ENCODE data around the gene NUDC.
"Not testable (repeated sequence)": the region's sequence is repeated elsewhere in the genome, so short reads cannot be mapped to it uniquely, and the experiment has no call there.

Gene NUDC

DNA sequence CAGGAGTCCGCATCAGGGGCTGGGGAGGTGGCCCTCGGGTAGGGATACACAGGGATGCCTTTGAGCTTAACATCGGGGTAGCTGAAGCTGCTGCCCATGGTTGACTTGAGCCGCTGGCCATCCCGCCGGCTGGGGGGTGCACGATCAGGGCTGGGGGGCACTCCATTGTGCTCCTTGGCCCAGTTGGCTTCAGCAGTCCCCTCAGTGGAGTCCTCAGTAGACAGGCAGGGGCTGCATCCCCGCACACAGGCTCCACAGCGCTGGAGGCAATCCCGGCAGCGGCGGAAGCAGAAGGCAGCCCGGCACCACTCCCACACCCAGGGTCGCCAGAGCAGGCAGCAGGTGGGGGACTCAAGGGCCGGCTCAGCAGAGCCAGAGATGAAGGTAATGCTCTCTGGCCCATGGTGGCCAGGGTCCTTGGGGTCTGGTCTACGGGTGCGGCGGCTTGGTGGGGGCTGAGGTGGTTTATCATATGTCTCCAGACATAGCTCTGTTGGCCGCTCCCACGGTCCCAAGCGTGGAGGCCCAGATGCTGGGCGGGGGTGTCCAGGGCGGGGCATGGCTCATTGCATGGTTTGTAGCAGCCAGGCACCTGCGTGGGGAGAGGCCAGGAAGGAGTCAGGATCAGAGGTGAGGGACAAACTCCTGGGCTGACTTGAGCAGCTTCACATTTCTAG lies 30.4 kb downstream of the NUDC start:
- no peak for DNase-seq

DNA sequence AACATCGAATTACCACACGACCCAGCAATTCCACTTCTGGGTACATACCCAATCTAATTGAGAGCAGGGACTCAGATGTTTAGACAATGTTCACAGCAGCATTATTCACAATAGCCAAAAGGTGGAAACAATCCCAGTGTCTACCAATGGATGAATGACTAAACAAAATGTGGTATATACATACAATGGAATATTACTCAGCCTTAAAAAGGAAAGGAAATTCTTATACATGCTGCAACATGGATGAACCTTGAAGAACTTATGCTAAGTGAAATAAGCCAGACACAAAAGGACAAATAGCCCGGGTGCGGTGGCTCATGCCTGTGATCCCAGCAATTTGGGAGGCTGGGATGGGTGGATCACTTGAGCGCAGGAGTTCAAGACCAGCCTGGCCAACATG lies 31.8 kb downstream of the NUDC start:
- DNase-seq, result no peak

DNA sequence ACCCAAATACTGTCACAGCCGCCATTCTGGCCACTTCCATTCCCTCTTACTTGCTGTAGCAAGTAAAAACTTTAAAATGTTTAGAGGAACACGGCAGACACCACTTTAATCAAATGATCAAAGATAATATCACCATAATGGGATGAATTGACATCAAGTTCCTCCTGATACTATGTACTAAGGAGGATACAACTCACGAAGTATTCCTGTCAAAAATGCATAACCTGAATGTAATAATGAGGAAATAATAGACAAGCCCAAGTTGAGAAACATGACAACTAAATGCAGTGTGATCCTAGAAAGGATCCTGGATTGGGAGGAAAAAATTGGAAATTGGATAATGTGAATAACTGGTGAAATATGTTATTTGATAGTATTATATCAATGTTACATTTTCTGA lies 34.8 kb downstream of the NUDC start:
- no peak for DNase-seq

DNA sequence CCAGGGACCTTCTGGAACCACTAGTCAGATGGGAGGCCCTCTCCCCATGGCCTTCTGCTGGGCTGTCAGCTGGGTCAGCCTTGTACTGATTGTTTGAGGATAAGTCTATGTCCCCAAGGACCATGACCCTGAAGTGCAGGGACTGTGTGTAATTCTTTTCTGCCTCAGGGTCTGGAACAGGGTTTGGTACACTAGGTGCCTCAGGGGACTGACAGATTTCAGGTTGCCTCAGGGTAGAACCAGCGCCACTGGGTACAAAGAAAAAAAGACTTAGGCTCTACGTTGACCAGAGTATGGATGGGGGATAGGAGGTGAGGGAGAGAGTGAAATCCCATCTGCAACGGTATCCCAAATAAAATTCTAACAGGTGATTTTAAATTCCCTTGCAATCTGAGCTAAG lies 35.8 kb downstream of the NUDC start:
- no peak for DNase-seq

DNA sequence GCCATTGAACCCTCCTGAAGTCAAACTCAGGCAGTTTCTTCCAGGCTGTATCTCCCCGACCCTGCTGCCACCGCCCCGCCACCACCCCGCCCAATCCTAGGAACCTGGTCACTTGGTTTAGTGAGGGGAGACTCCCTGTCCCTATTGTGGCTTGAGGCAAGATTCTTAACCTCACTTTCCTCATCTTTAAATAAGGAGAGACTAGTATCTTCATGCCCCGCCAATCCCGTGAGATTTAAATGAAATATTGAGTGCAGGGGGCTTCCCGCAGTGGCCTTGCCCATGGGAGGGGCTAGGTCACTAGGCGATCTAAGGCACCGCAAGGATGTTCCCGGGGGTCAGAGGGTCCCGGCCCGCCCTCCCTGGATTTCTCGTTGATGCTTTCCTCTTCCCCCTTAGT lies 37.7 kb downstream of the NUDC start:
- DNase-seq, result no peak

DNA sequence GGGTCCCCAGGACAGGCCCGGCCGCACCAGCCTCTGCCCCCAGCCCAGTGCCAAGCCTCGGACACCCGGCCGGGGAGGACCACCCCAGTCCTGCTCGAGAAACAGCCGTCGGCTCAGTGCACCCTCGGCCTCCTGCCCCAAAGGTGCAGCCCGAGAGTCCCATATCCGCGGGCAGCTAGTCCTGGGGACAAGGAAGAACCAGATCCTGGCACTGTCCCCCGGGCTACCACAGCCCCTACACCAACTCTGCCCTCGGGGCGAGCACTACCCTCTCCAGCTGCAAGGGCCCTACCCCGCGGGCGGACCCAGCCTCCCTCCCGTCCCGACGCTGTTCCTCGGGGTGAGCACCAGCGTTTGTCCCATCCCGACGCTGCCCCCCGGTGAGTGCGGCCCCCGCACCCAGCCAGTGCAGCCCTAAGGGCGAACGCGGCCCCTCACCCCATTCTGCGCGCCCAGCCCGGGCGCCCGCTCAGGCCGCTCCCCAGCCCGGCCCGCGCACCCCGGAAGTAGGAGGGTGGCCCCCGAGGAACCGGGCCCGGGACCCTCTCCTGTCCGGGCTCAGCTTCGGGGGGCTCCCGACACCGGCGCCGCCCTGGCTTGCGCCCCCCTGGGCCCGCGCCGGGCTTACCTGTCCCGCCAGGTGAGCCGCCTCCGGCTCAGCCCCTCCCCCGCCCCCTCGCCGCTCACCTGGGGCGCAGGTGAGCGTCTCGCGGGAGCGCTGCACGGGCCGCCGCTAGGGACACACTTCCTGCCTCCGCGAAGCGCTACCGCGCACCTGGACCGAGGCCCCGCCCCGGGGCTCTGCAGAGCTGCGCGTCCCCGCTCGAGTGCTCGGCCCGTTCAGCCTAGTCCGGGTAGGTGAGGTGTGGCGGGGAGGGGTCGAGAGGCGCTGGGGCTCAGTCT lies 38.4 kb downstream of the NUDC start, which contains the start of gene KDF1:
Gene KDF1, minus strand, starts transcription at position 747 of the 903 bp plus-strand sequence. CDS start 8,088 bp downstream, outside the sequence.
- peak in 1 of 14 donors; percentile 26 for DNase-seq

DNA sequence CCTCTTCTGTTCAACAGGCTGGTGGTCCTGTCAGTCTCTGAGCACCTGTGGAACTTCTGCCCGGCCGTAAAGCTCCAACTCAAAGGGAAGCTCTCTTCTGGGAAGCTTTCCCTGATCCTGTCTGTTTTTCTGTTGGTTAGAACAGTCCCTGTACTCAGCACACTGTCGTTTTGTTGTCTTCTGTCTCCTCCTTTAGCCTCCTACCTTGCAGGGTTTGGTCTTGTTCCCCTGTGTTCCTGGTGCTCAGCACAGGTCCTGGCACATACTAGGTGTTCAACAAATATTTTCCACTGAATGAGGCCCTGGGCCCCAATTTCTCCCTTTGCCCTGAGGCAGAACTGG lies 39.1 kb downstream of the NUDC start:
- no peak for DNase-seq

DNA sequence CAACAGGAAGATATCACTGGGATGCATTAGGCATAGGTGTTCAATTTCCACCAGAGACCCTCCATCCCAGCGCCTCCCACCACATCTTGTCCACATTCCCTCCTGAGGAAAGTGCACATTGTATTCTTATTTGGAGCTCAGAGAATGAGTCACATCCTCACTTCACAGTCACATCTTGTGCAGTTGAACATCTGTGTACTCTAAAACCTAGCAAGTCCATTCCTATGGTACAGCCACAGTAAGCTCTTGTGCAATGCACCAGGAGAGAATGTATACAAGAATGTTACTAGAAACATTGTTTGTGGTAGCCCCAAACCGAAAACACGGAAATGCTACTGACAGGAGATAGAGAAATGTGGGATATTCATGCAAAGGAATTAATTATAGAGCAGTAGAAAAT lies 40.3 kb downstream of the NUDC start:
- DNase-seq, result no peak

DNA sequence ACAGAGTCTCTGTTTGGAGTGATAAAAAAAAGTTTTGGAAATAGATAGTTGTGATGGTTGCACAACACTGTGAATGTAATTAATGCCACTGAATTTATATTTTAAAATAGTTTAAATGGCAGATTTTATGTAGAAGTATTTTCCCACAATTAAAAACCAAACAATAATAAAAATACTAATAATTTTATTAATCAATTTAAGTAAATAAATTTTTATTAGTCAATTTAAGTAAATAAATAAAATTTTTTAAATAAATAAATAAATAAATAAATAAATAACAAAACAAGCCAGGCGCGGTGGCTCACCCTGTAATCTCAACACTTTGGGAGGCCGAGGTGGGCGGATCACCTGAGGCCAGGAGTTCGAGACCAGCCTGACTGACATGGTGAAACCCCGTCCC lies 43.7 kb downstream of the NUDC start:
- no peak for DNase-seq

DNA sequence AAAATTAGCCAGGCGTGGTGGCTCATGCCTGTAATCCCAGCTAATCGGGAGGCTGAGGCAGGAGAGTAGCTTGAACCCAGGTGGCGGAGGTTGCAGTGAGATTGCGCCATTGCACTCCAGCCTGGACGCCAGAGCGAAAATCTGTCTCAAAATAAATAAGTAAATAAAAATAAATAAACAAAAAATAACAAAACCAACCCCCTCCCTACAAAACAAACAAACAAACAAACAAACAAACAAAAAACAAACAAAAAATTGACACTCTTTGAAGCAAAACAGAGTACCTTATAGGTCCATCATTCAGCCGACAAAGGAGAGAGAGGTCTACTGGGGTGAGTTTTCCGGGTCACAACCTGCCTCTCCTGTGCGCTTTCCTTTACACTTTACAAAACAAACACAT lies 44.1 kb downstream of the NUDC start:
- DNase-seq, result no peak

DNA sequence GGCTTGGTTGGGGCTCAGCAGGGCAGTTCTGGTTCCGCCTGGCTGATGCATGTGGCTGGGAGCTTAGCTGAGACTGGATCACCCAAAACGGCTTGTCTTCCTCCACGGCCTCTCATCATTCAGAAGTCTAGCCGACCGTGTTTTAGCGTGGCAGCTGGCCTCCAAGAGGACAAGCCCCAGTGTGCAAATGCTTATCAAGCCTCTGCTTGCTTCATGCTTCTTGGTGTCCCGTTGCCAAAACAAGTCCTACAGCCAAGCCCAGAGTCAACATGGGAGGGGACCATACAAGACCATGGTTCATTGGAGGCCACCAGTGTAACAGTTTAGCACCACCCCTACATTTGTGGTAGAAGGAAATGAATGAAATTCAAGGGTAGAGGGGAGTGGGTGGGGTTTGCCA lies 49.3 kb downstream of the NUDC start:
- DNase-seq, result no peak

DNA sequence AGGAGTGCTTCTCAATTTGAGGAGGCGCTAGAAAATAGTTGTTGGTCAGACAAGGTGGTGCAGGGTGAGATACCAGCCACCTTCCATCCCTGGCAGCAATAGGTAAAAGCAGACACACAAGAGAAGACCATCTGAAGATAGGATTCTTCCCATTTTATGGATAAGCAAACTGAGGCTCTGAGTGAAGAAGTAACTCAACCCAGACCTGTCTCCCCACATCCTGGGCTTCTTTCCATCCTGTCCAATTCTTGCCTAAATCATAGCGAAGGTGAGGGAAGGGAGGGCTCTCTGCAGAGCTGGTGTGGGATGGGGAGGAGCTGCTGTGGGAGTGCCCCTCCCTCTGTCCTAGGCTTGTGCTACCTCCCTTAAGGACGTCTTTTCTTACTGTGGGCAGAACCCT lies 50.0 kb downstream of the NUDC start:
- no peak for DNase-seq

DNA sequence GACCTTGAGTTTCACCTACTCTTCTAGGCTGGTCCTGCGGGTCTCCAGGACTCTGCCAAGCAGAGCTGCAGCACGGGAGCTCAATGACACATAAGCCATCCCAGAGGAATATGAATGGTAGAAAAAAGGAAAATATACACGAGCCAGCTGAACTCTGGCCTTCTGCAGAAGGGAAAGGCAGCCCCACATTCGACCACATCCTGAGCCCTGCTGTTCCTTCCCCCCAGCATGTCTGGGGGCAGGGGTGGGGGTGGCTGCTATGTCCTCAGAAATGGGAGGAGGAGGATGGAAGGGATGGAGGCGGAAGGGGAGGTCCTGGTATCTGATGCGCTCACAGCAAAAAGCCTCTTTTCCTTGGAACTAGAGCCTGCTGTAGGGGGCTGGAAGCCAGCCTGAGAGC lies 50.8 kb downstream of the NUDC start:
- no peak for DNase-seq

DNA sequence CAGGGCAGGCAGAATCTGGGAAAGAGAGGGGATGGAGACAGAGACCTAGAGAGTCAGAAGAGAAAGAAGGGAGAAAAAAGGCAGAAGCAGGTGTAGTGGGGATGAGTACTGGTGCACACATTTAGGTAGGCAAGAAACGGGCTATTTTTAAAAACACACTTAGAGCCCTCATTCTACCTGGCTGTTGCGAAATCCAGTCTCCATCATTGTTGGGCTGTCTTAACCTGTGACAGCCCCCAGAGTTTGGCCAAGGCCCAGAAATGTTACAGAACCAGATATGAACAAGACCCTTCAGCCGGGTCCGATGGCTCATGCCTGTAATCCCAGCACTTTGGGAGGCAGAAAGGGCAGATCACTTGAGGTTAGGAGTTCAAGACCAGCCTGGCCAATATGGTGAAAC lies 51.3 kb downstream of the NUDC start:
- DNase-seq, result no peak

DNA sequence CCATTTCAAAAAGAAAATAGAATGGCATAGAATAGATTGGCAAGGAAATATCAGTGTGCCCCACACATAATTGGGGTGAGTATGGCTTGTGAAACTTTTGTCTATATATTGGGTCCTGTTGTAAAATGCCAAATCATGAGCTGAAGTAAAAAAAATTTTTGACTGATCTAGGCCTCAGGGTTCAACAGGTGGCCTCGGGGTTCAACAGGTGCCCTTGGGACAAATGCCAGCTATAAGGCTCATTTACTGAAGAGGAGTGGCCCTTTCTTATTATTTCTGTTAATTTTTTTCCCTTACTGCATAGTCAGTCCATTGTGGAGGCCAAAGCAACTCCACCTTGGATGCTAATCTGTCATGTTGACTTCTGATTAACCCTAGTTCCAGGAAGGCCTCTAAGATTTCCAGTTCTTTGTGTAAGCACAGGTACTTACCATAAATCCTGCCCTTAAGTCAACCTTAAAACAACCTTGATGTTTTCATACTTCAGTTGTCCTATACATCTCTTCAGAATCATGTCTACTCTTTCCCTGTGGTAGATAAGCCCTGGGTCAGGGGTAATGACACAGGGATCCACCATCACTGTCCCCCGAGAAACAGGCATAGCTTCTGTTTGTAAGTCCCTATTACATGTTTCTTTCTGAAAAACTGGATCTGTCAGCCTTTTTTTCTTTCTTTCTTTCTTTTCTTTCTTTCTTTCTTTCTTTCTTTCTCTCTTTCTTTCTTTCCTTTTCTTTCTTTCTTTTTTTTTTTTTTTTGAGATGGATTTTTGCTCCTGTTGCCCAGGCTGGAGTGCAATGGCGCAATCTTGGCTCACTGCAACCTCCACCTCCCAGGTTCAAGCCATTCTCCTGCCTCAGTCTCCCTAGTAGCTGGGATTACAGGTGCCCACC lies 55.3 kb downstream of the NUDC start:
- no peak for DNase-seq

DNA sequence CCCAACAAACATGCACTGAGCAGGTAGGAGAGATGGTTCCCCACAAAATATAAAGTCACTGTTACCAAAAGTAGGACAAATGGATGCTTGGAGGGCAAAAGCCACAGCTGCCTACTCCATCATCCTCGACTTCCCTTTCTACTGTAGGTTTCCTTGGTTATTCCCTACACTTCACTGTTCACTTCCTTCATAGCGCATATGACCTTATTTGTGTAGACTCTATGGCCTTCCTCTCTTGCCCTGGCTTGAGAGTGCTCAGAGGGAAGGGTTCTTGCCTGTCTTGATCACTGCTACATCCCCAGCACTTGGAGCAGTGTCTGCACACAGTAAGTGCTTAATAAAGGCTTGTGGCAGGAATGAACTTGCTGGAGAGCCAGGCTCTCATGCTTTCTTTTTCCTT lies 57.4 kb downstream of the NUDC start:
- DNase-seq, result no peak

DNA sequence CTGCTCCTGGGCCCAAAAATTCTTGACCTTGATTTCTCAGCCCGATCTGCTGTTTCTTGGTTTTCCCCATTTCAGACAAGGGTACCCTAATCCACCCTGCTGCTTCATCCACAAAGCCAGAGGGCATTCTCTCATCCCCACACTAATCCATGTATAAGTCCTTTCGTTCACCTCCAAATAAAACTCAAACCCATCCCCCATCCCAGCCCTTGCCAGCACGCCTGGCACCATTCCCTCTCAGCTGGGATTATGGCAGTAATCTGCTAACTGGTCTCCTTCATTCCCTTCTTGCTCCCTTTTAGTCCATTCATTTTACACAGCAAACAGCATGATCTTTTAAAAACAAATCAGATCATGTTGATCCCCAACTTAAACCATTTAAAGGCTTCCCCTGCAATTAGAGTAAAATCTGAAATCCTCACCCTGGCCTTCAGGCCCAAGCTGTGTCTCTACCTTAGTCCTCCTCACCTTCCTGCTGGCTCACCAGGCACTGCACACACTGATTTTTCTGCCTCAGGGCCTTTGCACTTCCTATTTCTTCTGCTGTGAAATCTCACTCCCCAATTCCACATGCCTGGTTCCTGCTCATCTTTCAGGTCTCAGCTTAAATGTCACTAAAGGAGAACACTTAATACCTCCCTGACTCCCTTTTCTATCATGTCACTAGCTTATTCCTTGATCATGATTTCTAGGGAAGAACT lies 59.8 kb downstream of the NUDC start:
- DNase-seq, result no peak

DNA sequence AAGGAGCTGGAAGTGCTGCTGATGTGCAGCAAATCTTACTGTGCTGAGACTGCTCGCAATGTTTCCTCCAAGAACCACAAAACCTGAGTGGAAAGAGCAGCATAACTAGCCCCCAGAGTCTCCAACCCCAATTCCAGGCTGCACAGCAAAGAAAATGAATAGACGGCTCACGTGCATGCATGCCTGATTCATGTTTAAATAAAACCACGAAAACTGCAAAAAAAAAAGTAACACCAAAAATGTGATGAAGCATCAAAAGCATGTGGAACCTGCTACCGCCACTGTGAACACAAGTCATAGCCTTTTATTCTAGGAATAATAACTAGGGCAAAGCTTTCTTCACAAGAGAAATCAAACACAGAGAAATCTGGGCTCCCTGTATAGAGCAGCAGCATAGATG lies 62.3 kb downstream of the NUDC start:
- no peak for DNase-seq

DNA sequence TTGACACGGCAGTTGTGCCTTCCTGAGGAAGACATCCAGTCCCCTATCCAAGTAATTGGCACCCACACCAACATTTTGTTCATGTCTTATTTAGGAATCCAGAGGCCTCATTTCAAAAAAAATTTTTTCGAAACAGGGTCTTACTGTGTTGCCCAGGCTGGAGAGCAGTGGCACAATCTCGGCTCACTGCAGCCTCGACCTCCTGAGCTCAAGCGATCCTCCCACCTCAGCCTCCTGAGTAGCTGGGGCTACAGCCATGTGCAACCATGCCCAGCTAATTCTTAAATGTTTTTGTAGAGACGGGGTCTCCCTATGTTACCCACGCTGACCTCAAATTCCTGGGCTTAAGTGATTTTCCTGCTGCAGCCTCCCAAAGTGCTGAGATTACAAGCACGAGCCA lies 62.7 kb downstream of the NUDC start:
- no peak for DNase-seq

DNA sequence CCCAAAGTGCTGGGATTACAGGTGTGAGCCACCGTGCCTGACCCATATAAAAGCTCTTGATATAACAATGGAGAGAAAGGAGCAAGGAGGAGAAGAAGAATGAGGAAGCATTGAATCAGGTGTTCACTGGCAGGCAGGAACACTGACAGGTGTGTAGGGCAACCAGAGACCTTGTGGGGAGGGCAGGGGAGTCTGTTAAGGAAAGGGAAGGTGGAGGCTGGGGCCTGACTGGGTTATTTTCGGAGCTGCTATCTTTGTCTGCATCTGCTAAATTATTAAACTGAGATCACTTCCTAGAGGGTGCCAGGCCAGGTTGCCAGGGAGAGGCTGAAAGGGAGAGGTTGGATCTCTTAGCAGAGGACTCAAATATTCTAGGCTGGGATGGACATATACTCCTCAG lies 65.1 kb downstream of the NUDC start:
- DNase-seq, result no peak

DNA sequence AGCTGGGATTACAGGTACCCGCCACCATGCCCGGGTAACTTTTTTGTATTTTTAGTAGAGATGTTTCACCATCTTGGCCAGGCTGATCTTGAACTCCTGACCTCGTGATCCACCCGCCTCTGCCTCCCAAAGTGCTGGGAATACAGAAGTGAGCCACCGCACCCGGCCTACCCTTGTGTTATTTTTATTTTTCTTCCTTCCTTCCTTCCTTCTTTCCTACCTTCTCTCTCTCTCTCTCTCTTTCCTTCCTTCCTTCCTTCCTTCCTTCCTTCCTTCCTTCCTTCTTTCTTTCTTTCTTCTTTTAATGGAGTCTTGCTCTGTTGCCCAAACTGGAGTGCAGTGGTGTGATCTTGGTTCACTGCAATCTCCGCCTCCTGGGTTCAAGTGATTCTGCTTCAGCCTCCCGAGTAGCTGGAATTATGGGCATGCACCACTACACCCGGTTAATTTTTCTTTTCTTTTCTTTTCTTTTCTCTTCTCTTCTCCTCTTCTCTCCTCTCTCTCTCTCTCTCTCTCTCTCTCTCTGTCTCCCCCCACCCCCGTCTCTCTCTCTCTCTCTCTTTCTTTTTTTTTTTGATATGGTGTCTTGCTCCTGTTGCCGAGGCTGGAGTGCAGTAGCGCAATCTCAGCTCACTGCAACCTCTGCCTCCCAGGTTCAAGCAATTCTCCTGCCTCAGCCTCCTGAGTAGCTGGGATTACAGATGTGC lies 68.0 kb downstream of the NUDC start:
- not testable (repeated sequence) for DNase-seq
